SJSA1 (cell line): ENCODE data around the gene OR14C36. TPM values are rescaled to one million over a fixed set of nuclear protein-coding genes. Genes with fewer than 3 reads are reported as not detected.
"Not testable (repeated sequence)": the region's sequence is repeated elsewhere in the genome, so short reads cannot be mapped to it uniquely, and the experiment has no call there.

ENCODE experiments used
- DNase-seq, 2 experiments: peaks; one replicate each; pipeline ENCODE4 v3.0.0-alpha.2; 2015 to 2020; ENCODE audit warnings: low spot score in 2 of 2, low read depth in 1 of 2
- H3K27ac ChIP-seq: fragments of 250-450 bp; sonication (Bioruptor Pico); 2 replicates; pipeline ENCODE4 v1.5.1; 2020; ENCODE audit warnings: mild to moderate bottlenecking, moderate library complexity
- H3K27me3 ChIP-seq: fragments of 250-450 bp; sonication (Bioruptor Pico); replicated peaks from 2 replicates; pipeline ENCODE4 v1.5.1; 2020; ENCODE audit warnings: mild to moderate bottlenecking, moderate library complexity
- H3K36me3 ChIP-seq: fragments of 250-450 bp; sonication (Bioruptor Pico); 2 replicates; pipeline ENCODE4 v1.5.1; 2020; ENCODE audit warnings: mild to moderate bottlenecking
- H3K4me1 ChIP-seq: fragments of 250-450 bp; sonication (Bioruptor Pico); replicated peaks from 2 replicates; pipeline ENCODE4 v1.6.1; 2021; ENCODE audit warnings: mild to moderate bottlenecking
- H3K4me3 ChIP-seq: fragments of 250-450 bp; sonication (Bioruptor Pico); 2 replicates; pipeline ENCODE4 v1.5.1; 2020; ENCODE audit warnings: mild to moderate bottlenecking
- H3K9me3 ChIP-seq: fragments of 250-450 bp; sonication (Bioruptor Pico); replicated peaks from 2 replicates; pipeline ENCODE4 v1.5.1; 2020; ENCODE audit warnings: mild to moderate bottlenecking
- total RNA-seq: library from RNA; depleted of rRNA; stranded (reverse); fragments of >200 nt; shearing (Covaris generic); gene quantifications from 2 replicates; pipeline ENCODE4 v1.2.3, GENCODE V29; 2014; rRNA removed

Gene OR14C36, protein sequence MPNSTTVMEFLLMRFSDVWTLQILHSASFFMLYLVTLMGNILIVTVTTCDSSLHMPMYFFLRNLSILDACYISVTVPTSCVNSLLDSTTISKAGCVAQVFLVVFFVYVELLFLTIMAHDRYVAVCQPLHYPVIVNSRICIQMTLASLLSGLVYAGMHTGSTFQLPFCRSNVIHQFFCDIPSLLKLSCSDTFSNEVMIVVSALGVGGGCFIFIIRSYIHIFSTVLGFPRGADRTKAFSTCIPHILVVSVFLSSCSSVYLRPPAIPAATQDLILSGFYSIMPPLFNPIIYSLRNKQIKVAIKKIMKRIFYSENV
- not detected in 2 replicates for total RNA-seq

DNA sequence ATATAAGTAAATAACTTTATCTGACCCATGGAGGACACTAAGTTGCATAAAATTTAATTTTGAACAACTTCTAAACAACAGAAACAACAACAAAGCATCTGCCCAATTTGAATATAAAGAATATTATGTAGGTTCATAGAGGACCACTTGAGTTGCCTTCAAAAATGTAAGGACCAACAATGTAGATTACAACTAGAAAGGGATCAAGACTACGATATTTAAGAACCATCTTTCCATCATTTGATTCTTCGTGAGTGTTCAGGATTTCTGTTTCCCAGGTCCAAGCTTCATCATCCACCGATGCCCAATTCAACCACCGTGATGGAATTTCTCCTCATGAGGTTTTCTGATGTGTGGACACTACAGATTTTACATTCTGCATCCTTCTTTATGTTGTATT lies at the start of gene OR14C36:
TSS of gene OR14C36 (plus strand) at position 301 of the 400 bp plus-strand sequence. CDS start at position 301, 0 bp downstream.
- no peak within 1 kb of the TSS for H3K27ac ChIP-seq
- H3K9me3 ChIP-seq: 0 out of 2 replicates have a peak, but pooled peaks cover 3% of the 10 kb centered on the region
- no peak for DNase-seq
- H3K4me1 ChIP-seq: no peaks in the 10 kb centered on the region
- H3K36me3 ChIP-seq: no peaks in the 10 kb centered on the region
- no peaks in the 10 kb centered on the region for H3K27me3 ChIP-seq
- no peak within 1 kb of the TSS for H3K4me3 ChIP-seq

DNA sequence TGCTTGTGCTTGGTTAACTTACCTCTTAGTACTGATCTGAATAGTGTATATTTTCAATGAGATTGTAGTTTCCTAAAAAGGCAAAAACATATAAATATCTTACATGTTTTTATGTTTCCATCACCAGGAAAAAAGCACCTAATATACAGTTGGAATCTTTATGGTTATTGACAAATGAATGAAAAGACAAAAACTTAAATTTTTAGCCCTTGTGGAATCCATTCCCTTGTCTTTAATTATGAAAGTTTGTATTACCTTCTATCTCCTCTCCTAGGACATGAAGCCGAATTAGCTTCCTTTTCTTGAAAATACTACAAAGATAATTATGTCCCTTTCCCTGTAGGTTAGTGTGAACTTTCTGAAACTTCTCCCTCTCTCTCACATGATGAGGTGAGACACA lies 45.3 kb upstream of the OR14C36 start, which contains the start of gene OR2T12:
TSS of gene OR2T12 (minus strand) at position 101 of the 400 bp plus-strand sequence. CDS start 7,846 bp downstream, outside the sequence.
- Histone ChIP-seq H3K27me3 (no peaks in the 10 kb centered on the region), H3K4me1 (no peaks in the 10 kb centered on the region), H3K9me3 (no peaks in the 10 kb centered on the region; the same call in 1 of the 2 replicates), H3K27ac (no peak within 1 kb of the TSS), H3K36me3 (no peaks in the 10 kb centered on the region), H3K4me3 (no peak within 1 kb of the TSS)
- no peak for DNase-seq

DNA sequence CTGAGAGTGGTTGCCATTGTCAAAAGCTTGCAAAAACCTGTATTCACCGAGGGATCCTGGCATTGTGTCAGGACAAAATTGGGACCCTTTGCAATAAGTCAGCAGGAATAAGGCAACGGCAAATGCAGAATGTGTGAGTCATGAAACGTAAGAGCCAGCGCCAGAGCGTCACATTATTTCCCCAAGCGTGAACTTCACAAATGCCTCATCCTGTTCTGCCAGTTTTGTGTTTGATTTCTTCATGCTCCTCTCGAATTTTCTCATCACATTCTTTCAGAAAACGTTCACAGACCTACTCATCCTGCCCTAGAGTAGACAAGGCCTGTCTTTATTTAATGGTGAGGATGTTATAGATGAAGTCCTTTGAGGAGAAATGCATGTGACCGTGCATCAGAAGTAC lies 42.9 kb upstream of the OR14C36 start:
- H3K27ac ChIP-seq, DNase-seq, H3K27me3 ChIP-seq, H3K4me3 ChIP-seq, H3K36me3 ChIP-seq, H3K9me3 ChIP-seq, H3K4me1 ChIP-seq: not testable (repeated sequence)

DNA sequence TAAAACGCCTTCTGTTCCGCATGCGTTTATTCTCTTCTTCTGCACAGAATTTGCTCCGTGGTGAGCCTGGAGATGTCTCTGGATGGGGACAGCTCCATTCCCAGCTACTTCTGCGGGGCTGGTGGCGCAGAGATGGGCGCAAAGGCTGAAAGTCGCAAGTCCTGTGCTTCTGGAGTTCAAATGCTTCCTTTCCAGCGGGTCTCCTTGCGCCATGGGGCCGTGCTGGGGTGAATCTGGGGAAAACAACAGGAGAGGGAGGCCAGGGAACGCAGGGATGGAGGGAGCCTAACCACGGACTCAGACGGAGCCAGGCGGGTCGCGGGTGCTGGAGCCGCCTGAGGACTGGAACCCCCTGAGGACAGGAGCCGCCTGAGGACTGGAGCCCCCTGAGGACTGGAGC lies 42.5 kb upstream of the OR14C36 start:
- no peaks in the 10 kb centered on the region for H3K36me3 ChIP-seq
- no peaks in the 10 kb centered on the region for H3K27me3 ChIP-seq
- no peak overlapping the region for H3K4me3 ChIP-seq
- DNase-seq: no peak
- H3K27ac ChIP-seq: no peak overlapping the region
- H3K4me1 ChIP-seq: no peaks in the 10 kb centered on the region
- no peaks in the 10 kb centered on the region for H3K9me3 ChIP-seq

DNA sequence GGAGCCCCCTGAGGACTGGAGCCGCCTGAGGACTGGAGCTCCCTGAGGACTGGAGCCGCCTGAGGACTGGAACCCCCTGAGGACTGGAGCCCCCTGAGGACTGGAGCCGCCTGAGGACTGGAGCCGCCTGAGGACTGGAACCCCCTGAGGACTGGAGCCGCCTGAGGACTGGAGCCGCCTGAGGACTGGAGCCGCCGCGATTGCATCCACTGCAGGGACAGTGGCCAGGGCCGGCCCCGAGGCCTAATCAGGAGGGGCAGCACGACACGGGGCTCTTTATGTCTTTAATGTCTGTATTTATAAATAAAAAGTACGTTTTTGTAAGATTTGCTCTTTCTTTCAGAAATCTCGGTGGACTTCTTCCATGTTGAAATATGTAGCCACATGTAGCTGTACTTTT lies 41.8 kb upstream of the OR14C36 start:
- H3K4me3 ChIP-seq, H3K36me3 ChIP-seq, H3K27ac ChIP-seq, H3K9me3 ChIP-seq, DNase-seq, H3K4me1 ChIP-seq, H3K27me3 ChIP-seq: not testable (repeated sequence)

DNA sequence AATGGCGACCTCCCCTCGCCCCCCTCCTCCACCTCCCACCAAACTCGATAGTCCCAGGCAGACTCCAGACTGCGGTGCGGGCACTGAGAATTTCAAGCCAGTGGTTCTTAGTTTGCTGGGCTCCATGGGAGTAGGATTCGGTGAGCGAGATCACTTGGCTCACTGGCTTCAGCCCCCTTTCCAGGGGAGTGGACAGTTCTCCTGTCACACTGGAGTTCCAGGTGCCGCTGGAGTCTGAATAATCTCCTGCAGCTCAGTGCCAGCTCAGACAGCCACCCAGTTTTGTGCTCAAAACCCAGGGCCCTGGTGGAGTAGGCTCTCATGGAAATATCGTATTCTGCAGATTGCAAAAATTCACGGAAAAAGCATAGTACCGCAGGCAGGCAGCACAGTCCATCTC lies 31.8 kb upstream of the OR14C36 start:
- Histone ChIP-seq H3K9me3 (peaks cover 15% of the 10 kb centered on the region), H3K27ac (no peak overlapping the region), H3K4me1 (no peaks in the 10 kb centered on the region), H3K27me3 (no peaks in the 10 kb centered on the region), H3K4me3 (no peak overlapping the region), H3K36me3 (no peaks in the 10 kb centered on the region)
- no peak for DNase-seq

DNA sequence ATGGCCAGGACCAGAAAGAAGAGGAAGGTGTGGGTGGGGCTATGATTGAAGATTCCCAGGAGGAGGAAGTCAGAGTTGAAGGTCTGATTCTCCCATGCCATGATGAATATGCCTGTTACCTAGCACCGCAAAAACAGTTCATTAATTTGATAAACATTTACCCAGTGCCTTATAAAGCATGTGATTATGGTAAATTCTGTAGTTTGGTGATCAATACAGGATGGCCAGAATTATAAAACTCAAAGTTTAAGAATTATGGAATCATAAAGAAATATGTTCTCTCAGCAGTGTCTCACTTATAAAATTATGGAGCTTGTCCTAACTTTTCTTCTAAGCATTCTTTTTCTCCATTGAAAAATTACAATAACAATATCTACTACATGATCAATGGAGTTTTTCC lies 24.1 kb upstream of the OR14C36 start, which contains the start of gene OR2M7:
TSS of gene OR2M7 (minus strand) at position 101 of the 400 bp plus-strand sequence. CDS start at position 101, 0 bp downstream.
- Histone ChIP-seq H3K36me3 (no peaks in the 10 kb centered on the region), H3K9me3 (peaks cover 5% of the 10 kb centered on the region), H3K4me1 (no peaks in the 10 kb centered on the region), H3K27ac (no peak within 1 kb of the TSS), H3K27me3 (no peaks in the 10 kb centered on the region), H3K4me3 (no peak within 1 kb of the TSS)
- DNase-seq: no peak

DNA sequence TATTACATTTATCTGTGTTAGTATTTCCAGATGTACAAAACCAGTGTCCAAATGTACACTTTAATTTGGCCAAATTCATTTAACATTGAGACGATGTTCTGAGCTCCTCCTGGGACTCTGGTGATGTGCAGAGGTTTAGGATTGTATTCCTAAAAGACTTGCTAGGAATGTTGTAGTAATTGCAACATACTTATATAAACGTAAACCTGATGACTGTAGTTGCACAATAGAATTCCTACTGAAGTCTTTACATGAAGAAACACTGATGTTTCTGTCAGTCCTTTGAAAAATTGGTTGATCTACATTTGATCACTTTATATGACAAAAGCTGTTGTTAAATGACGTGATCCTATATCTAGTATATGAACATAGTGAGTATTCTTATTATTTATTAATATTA lies 5.1 kb upstream of the OR14C36 start:
- Histone ChIP-seq H3K4me1 (no peaks in the 10 kb centered on the region), H3K9me3 (0 out of 2 replicates have a peak, but pooled peaks cover 5% of the 10 kb centered on the region), H3K4me3 (no peak overlapping the region), H3K36me3 (no peaks in the 10 kb centered on the region), H3K27ac (no peak overlapping the region), H3K27me3 (no peaks in the 10 kb centered on the region)
- DNase-seq: no peak

DNA sequence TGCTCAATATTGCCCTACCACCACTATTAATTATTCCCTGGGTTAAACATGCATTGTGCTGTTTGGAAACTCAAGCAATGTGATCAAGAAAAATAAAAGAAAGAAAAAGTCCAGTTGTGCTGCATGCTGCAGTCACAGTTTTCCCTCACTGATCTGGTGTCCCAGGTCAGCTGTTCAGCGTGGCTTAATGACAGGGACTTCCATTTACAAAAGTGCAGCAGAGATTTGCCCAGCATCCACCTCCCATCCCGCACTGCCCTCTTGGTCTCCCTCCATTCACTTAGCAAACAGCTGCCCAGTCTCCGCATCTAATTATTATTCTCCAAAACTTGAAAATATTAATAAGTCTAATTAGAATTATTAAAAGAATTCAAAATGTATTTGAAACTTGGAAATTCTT lies 10.8 kb downstream of the OR14C36 start:
- no peak for DNase-seq

DNA sequence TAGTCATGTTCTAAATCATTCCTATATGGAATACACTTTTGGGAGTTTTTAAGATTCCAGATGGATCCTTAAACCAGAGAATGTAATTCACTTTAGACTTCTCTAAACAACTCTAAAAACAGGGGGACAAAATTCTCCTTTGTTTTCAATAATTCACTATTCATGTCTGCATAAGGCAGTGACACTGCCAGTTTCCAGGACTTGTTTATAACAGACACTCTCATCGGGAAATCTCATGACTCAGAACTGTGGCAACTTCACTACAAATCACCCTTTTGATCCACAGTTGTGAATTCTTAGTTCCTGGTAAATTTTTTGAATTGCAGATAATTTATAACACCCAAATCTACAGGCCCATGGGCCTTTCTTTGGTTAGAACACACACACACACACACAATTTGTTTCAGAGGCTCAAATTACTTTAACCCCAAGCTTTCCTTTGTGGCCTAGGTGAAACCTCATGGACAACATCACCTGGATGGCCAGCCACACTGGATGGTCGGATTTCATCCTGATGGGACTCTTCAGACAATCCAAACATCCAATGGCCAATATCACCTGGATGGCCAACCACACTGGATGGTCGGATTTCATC lies 12.6 kb downstream of the OR14C36 start, which contains the start of gene OR2T4:
TSS of gene OR2T4 (plus strand) at position 545 of the 595 bp plus-strand sequence. CDS start at position 545, 0 bp downstream.
- Histone ChIP-seq H3K27ac (no peak within 1 kb of the TSS), H3K4me1 (no peaks in the 10 kb centered on the region), H3K9me3 (no peaks in the 10 kb centered on the region; the same call in 1 of the 2 replicates), H3K36me3 (no peaks in the 10 kb centered on the region), H3K27me3 (no peaks in the 10 kb centered on the region), H3K4me3 (no peak within 1 kb of the TSS)
- no peak for DNase-seq

More for the DNA sequence above, 10.8 kb downstream of the OR14C36 start:
- no peak overlapping the region for H3K27ac ChIP-seq
- no peaks in the 10 kb centered on the region; the same call in 1 of the 2 replicates for H3K9me3 ChIP-seq
- H3K27me3 ChIP-seq: no peaks in the 10 kb centered on the region
- H3K4me1 ChIP-seq: no peaks in the 10 kb centered on the region
- H3K4me3 ChIP-seq: no peak overlapping the region
- H3K36me3 ChIP-seq: no peaks in the 10 kb centered on the region

DNA sequence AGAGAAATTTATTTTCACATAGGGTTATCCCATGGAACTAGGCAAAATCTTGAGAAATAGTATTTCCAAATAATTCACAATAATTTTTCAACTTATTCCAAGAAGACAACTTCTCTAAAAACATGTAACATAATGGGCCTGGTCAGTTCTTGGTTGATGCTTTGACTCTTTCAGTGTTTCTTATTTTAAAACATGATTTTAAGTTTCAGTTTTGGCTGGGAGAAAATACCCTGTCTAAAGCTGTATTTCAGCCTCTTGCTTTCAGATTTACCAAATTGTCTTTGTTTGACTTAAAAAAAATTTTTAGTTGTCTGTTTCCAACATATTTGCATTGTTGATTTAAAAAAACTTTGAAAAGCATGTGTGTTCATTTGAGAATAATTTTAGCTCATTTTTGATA lies 18.0 kb downstream of the OR14C36 start:
- H3K4me3 ChIP-seq: no peak overlapping the region
- no peaks in the 10 kb centered on the region for H3K36me3 ChIP-seq
- no peak overlapping the region for H3K27ac ChIP-seq
- 0 out of 2 replicates have a peak, but pooled peaks cover 2% of the 10 kb centered on the region for H3K9me3 ChIP-seq
- DNase-seq: no peak
- no peaks in the 10 kb centered on the region for H3K4me1 ChIP-seq
- H3K27me3 ChIP-seq: no peaks in the 10 kb centered on the region

DNA sequence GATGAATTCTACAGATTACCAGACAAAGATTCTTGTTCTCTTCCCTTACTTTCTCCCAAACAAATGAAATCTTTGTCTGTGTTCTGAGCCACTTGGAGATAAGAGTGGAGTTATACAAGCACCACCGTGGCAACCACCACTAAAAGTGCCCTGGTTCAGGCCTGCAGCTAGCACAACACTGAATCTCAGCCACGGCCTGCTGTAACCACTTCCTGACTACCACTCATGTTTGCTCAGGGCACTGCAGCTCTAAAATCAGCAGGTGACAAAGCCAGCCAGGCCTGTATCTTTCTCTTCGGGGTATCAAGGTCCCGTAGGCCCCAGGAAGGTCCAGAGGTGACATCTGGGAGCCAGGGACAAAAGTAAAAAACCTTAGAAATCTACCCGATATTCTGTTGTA lies 23.8 kb downstream of the OR14C36 start:
- Histone ChIP-seq H3K4me1 (no peaks in the 10 kb centered on the region), H3K27ac (no peak overlapping the region), H3K9me3 (peaks cover 8% of the 10 kb centered on the region), H3K27me3 (no peaks in the 10 kb centered on the region), H3K4me3 (no peak overlapping the region), H3K36me3 (no peaks in the 10 kb centered on the region)
- no peak for DNase-seq

DNA sequence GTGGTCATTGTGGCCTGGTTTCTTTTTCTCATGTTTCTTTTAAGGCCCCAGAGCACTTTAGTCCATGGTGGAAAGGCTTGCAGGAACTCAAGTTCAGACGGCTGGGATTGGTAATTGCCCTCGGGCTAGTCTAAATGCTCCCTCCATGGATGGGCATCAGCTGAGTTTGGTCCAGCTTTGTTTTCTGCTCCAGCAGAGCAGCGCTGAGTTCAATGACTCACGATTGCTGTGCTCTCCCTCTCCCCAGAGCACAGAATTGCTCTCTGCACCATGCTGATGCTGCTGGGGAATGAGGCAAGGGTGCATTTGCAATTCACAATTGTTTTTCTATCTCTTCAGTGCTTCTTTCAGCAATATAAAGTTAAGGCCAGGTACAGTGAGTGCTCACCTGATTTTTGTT lies 25.2 kb downstream of the OR14C36 start:
- Histone ChIP-seq H3K9me3 (peaks cover 6% of the 10 kb centered on the region), H3K4me3 (no peak overlapping the region), H3K4me1 (no peaks in the 10 kb centered on the region), H3K27me3 (no peaks in the 10 kb centered on the region), H3K27ac (no peak overlapping the region), H3K36me3 (no peaks in the 10 kb centered on the region)
- no peak for DNase-seq

DNA sequence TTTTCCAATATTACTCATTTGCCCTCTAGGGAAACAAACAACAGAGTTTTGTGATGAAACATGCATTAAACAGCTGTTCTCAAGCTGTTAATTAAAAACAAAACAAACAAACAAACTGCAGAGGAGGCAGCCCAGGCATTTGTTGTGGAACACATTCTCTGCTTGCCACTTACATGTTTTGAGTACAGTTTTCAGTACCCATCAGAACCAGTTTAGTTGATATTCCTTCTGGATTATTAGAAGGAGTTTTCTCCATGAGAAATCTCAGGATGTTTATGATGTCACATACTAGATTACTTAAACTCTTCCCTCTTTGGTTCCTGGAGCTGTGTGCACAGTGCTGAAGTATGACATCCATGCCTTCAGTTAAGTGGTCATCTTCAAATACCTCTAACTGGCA lies 26.9 kb downstream of the OR14C36 start, which contains the start of gene OR2T6:
TSS of gene OR2T6 (plus strand) at position 301 of the 400 bp plus-strand sequence. CDS start 11,863 bp downstream, outside the sequence.
- Histone ChIP-seq H3K36me3 (no peaks in the 10 kb centered on the region), H3K27me3 (no peaks in the 10 kb centered on the region), H3K27ac (no peak within 1 kb of the TSS), H3K4me1 (no peaks in the 10 kb centered on the region), H3K4me3 (no peak within 1 kb of the TSS), H3K9me3 (peaks cover 6% of the 10 kb centered on the region)
- no peak for DNase-seq
